ENCODE results near the gene MAT1A. TPM values are rescaled to one million over a fixed set of nuclear protein-coding genes. Genes with fewer than 3 reads are reported as not detected.

MAT1A gene
- under 0.01 TPM in 1 of 2 replicates, not detected in the other for total RNA-seq

DNA sequence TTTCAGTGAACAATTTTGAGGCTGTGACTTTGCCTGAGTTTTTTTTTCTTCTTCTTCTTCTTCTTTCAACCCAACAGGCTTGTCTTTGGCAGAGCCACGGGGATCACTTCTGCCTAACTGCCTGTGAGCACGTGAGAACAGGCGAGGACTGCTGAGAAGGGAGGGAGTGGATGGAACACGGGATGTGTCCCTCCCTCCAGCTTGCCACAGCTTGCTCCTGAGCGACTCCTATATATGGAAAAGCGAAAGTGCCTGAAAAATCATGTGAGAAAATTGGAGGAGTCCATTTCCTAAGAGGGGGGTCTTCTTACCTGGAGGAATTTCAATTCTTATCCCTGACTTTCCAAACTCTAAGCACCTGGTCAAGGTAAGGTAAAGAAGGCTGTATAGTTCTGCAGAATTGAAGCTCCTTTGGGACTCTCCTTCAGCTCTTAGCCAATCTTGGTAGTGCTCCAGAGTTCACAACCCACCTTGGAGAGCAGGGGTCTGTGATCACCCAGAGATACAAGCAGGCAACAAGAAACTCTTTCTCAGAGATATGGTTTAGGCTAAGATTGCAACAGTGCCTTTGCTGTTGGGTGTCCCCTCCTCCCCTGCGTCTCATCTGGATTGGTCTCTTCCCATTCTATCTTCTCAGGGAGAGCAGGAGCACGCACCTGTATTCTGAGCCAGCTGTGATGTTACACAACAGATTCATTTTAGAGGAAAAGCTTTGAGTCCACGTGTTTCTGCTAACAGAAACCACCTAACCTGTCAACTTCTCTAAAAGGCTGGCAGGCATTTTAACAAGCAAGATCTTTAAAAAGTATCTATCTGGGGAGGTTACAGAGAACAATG is at the start of gene MAT1A:
MAT1A (minus strand) TSS at position 208 of the 837 bp plus-strand sequence. CDS start 235 bp downstream, outside the sequence.

Other genes with a start within 250 kb of the MAT1A start
- gene TMEM254, start 211.0 kb downstream of the MAT1A start, total RNA-seq: 6.4 and 10.8 TPM in 2 replicates
- 15.5 and 28.7 TPM in 2 replicates for gene PLAC9, start 156.9 kb downstream of the MAT1A start, total RNA-seq
- 183 and 240 TPM in 2 replicates for gene ANXA11, start 84.1 kb downstream of the MAT1A start, total RNA-seq
- not detected in 2 replicates for gene DYDC1, start 67.1 kb upstream of the MAT1A start, total RNA-seq
- gene DYDC2, start 67.1 kb upstream of the MAT1A start, total RNA-seq: not detected in 2 replicates
- 2.5 and 3.3 TPM in 2 replicates for gene PRXL2A, start 118.9 kb upstream of the MAT1A start, total RNA-seq
- 19.9 and 22.7 TPM in 2 replicates for gene TSPAN14, start 164.7 kb upstream of the MAT1A start, total RNA-seq
- gene SH2D4B, start 248.2 kb upstream of the MAT1A start, total RNA-seq: not detected in 2 replicates